Mesenchymal stem cell (in vitro differentiated cells and primary cell): Measurements from ENCODE around the gene NFXL1.
A peak's percentile ranks its signal among the peaks of the same experiment; 100 is the strongest.

ENCODE experiments used
- DNase-seq: peaks from one replicate; pipeline ENCODE4 v3.0.0-alpha.2; 2013
- H2AFZ ChIP-seq: one replicate; pipeline ENCODE4 v1.6.1; 2013; ENCODE audit warnings: low read depth, mild to moderate bottlenecking, control low read depth, inconsistent platforms, low read length, moderate library complexity
- H2AK5ac ChIP-seq: 2 replicates; pipeline ENCODE4 v1.6.1; 2013; ENCODE audit warnings: low read length, moderate library complexity, mild to moderate bottlenecking, inconsistent platforms; ENCODE audit not compliant: severe bottlenecking
- H2BK120ac ChIP-seq: one replicate; pipeline ENCODE4 v1.6.1; 2013; ENCODE audit warnings: low read depth, mild to moderate bottlenecking, inconsistent platforms, low read length, moderate library complexity
- H2BK12ac ChIP-seq, 2 experiments: one replicate each; pipeline ENCODE4 v1.6.1; 2013; ENCODE audit warnings: inconsistent platforms in 2 of 2, low read length in 2 of 2, mild to moderate bottlenecking in 2 of 2, moderate library complexity in 2 of 2, control low read depth in 1 of 2
- H2BK15ac ChIP-seq: one replicate; pipeline ENCODE4 v1.6.1; 2013; ENCODE audit warnings: mild to moderate bottlenecking, low read depth, inconsistent platforms; ENCODE audit not compliant: poor library complexity, severe bottlenecking
- H2BK5ac ChIP-seq: 2 replicates; pipeline ENCODE4 v1.6.1; 2013; ENCODE audit warnings: low read depth, mild to moderate bottlenecking, low read length, control low read depth, inconsistent platforms; ENCODE audit not compliant: poor library complexity, severe bottlenecking
- H3K14ac ChIP-seq, 2 experiments: one replicate each; pipeline ENCODE4 v1.6.1; 2013; ENCODE audit warnings: inconsistent platforms in 2 of 2, low read length in 2 of 2, control low read depth in 1 of 2, mild to moderate bottlenecking in 1 of 2, moderate library complexity in 1 of 2
- H3K18ac ChIP-seq, 2 experiments: one replicate each; pipeline ENCODE4 v1.6.1; 2013; ENCODE audit warnings: inconsistent platforms in 2 of 2, low read length in 2 of 2, control low read depth in 1 of 2, low read depth in 1 of 2, mild to moderate bottlenecking in 1 of 2
- H3K23ac ChIP-seq, 2 experiments: one replicate each; pipeline ENCODE4 v1.6.1; 2013; ENCODE audit warnings: inconsistent platforms in 2 of 2, low read length in 2 of 2, mild to moderate bottlenecking in 2 of 2, moderate library complexity in 2 of 2, control low read depth in 1 of 2
- H3K27ac ChIP-seq: 2 replicates; pipeline ENCODE4 v1.5.1; 2013; ENCODE audit warnings: mild to moderate bottlenecking, moderate library complexity, low read length, control low read depth, inconsistent platforms; ENCODE audit not compliant: poor library complexity, severe bottlenecking
- H3K27me3 ChIP-seq, 2 experiments: 2 replicates each; pipeline versions ENCODE4 v1.6.1 to v1.7.0; 2013; ENCODE audit warnings: low read length in 2 of 2, mild to moderate bottlenecking in 2 of 2, moderate library complexity in 2 of 2, control low read depth in 1 of 2, inconsistent platforms in 1 of 2; ENCODE audit not compliant: control insufficient read depth in 1 of 2, insufficient read depth in 1 of 2
- H3K36me3 ChIP-seq, 2 experiments: 2 replicates each; pipeline versions ENCODE4 v1.6.1 to v1.7.0; 2013; ENCODE audit warnings: low read length in 2 of 2, control low read depth in 1 of 2, inconsistent platforms in 1 of 2, low read depth in 1 of 2, mild to moderate bottlenecking in 1 of 2; ENCODE audit not compliant: insufficient read depth in 2 of 2, control insufficient read depth in 1 of 2
- H3K4ac ChIP-seq, 2 experiments: one replicate each; pipeline ENCODE4 v1.6.1; 2013; ENCODE audit warnings: inconsistent platforms in 2 of 2, low read length in 2 of 2, mild to moderate bottlenecking in 2 of 2, moderate library complexity in 2 of 2, control low read depth in 1 of 2, low read depth in 1 of 2
- H3K4me1 ChIP-seq: 2 replicates; pipeline ENCODE4 v1.6.1; 2013; ENCODE audit warnings: low read depth, low read length, control low read depth; ENCODE audit not compliant: control insufficient read depth, insufficient read depth
- H3K4me2 ChIP-seq: 2 replicates; pipeline ENCODE4 v1.6.1; 2013; ENCODE audit warnings: low read length, mild to moderate bottlenecking, inconsistent platforms; ENCODE audit not compliant: poor library complexity, severe bottlenecking
- H3K4me3 ChIP-seq, 2 experiments: 2 replicates each; pipeline versions ENCODE4 v1.5.1 to v1.7.0; 2013; ENCODE audit warnings: low read length in 2 of 2, mild to moderate bottlenecking in 2 of 2, control low read depth in 1 of 2, low read depth in 1 of 2; ENCODE audit not compliant: insufficient read depth in 1 of 2
- H3K79me1 ChIP-seq: replicated peaks from 2 replicates; pipeline ENCODE4 v1.6.1; 2013; ENCODE audit warnings: mild to moderate bottlenecking, control low read depth, low read length, inconsistent platforms; ENCODE audit not compliant: poor library complexity, severe bottlenecking
- H3K9ac ChIP-seq: 2 replicates; pipeline ENCODE4 v1.7.0; 2013; ENCODE audit warnings: mild to moderate bottlenecking, low read length, moderate library complexity
- H3K9me3 ChIP-seq: 2 replicates; pipeline ENCODE4 v1.7.0; 2013; ENCODE audit warnings: mild to moderate bottlenecking, low read length; ENCODE audit not compliant: control insufficient read depth
- H4K8ac ChIP-seq: one replicate; pipeline ENCODE4 v1.6.1; 2013; ENCODE audit warnings: inconsistent platforms, mild to moderate bottlenecking, low read length, moderate library complexity
- H4K91ac ChIP-seq: one replicate; pipeline ENCODE4 v1.6.1; 2013; ENCODE audit warnings: mild to moderate bottlenecking, low read length, inconsistent platforms
- WGBS: methylation state at CpG from one replicate; pipeline ENCODE4 v1.1.7; 2013; ENCODE audit warnings: mixed read lengths; 5-methylcytosine and 5-hydroxymethylcytosine counted together

Gene NFXL1

GRCh38 chr4:47913861-47914219 lies 543 bp downstream of the NFXL1 start:
- WGBS: under 1% methylated on average over 27 of the region's 29 CpGs
- no peaks in the 10 kb centered on the region for H3K27me3 ChIP-seq
- H2BK15ac ChIP-seq: peak overlapping the region; percentile 65
- H3K36me3 ChIP-seq: peaks cover 0 to 17% of the 10 kb centered on the region in 2 experiments
- H3K79me1 ChIP-seq: peaks cover 12% of the 10 kb centered on the region
- H4K8ac ChIP-seq: peak overlapping the region; percentile 97
- peak; percentile 26 for DNase-seq
- H2BK120ac ChIP-seq: no peak overlapping the region
- H3K9ac ChIP-seq: peak overlapping the region; percentile 94
- no peak overlapping the region for H2AK5ac ChIP-seq
- peak overlapping the region in 1 of 2 experiments; percentile 95 for H3K14ac ChIP-seq
- H3K9me3 ChIP-seq: no peaks in the 10 kb centered on the region
- peaks cover 2% of the 10 kb centered on the region for H3K4me1 ChIP-seq
- H2AFZ ChIP-seq: peak overlapping the region; percentile 91
- peak overlapping the region in 1 of 2 experiments; percentile 91 for H3K18ac ChIP-seq
- H3K23ac ChIP-seq: peak overlapping the region; percentile 25 to 90
- peak overlapping the region; percentile 87 to 90 for H3K4me3 ChIP-seq
- H2BK5ac ChIP-seq: no peak overlapping the region
- peak overlapping the region in 1 of 2 experiments; percentile 19 for H2BK12ac ChIP-seq
- peak overlapping the region; percentile 34 for H4K91ac ChIP-seq
- H3K4ac ChIP-seq: peak overlapping the region in 1 of 2 experiments; percentile 55
- peak overlapping the region; percentile 82 for H3K4me2 ChIP-seq
- H3K27ac ChIP-seq: peak overlapping the region; percentile 78

- DNase-seq: peak; percentile 26
- 0% methylated on average over 2 of the region's 4 CpGs for WGBS
- Histone ChIP-seq H3K79me1 (peaks cover 13% of the 10 kb centered on the region), H3K9me3 (no peaks in the 10 kb centered on the region), H2AFZ (no peak overlapping the region), H3K4me3 (peak overlapping the region in 1 of 2 experiments; percentile 90), H2BK15ac (no peak overlapping the region), H2BK12ac (no peak overlapping the region), H3K14ac (no peak overlapping the region), H3K27ac (no peak overlapping the region), H4K91ac (no peak overlapping the region), H2BK120ac (no peak overlapping the region), H3K9ac (peak overlapping the region; percentile 94), H3K23ac (no peak overlapping the region), H3K27me3 (no peaks in the 10 kb centered on the region), H3K36me3 (peaks cover 0 to 19% of the 10 kb centered on the region in 2 experiments), H3K4ac (no peak overlapping the region), H4K8ac (no peak overlapping the region), H2BK5ac (no peak overlapping the region), H2AK5ac (no peak overlapping the region), H3K4me2 (peak overlapping the region; percentile 82), H3K18ac (no peak overlapping the region), H3K4me1 (peaks cover 2% of the 10 kb centered on the region)
Observed at GRCh38 chr4:47913330-47913729, 1.1 kb downstream of the NFXL1 start.

GRCh38 chr4:47907089-47907646 lies 7.2 kb downstream of the NFXL1 start:
- no peak overlapping the region for H3K4me2 ChIP-seq
- H2BK15ac ChIP-seq: no peak overlapping the region
- H3K9ac ChIP-seq: no peak overlapping the region
- 50% methylated on average over 1 of the region's 1 CpG for WGBS
- no peak overlapping the region for H2BK12ac ChIP-seq
- peaks cover 21% of the 10 kb centered on the region for H3K79me1 ChIP-seq
- H3K4me1 ChIP-seq: no peaks in the 10 kb centered on the region
- no peak overlapping the region for H3K4me3 ChIP-seq
- no peak overlapping the region for H3K4ac ChIP-seq
- no peak overlapping the region for H3K23ac ChIP-seq
- H3K27me3 ChIP-seq: no peaks in the 10 kb centered on the region
- no peak overlapping the region for H4K91ac ChIP-seq
- no peak overlapping the region for H2BK5ac ChIP-seq
- H3K9me3 ChIP-seq: no peaks in the 10 kb centered on the region
- H3K36me3 ChIP-seq: peaks cover 0 to 66% of the 10 kb centered on the region in 2 experiments
- H4K8ac ChIP-seq: no peak overlapping the region
- no peak overlapping the region for H3K14ac ChIP-seq
- no peak for DNase-seq
- no peak overlapping the region for H2AFZ ChIP-seq
- no peak overlapping the region for H2AK5ac ChIP-seq
- H2BK120ac ChIP-seq: no peak overlapping the region
- H3K27ac ChIP-seq: no peak overlapping the region
- no peak overlapping the region for H3K18ac ChIP-seq

GRCh38 chr4:47899639-47900038 lies 14.7 kb downstream of the NFXL1 start:
- no peak overlapping the region for H4K91ac ChIP-seq
- no peak overlapping the region for H3K4ac ChIP-seq
- H2BK5ac ChIP-seq: no peak overlapping the region
- H3K4me2 ChIP-seq: no peak overlapping the region
- H3K4me1 ChIP-seq: no peaks in the 10 kb centered on the region
- no peak overlapping the region for H3K18ac ChIP-seq
- H2BK120ac ChIP-seq: no peak overlapping the region
- no peaks in the 10 kb centered on the region for H3K27me3 ChIP-seq
- H2AK5ac ChIP-seq: no peak overlapping the region
- H3K4me3 ChIP-seq: no peak overlapping the region
- H3K79me1 ChIP-seq: peaks cover 10% of the 10 kb centered on the region
- H3K27ac ChIP-seq: no peak overlapping the region
- no peak overlapping the region for H2BK12ac ChIP-seq
- H2BK15ac ChIP-seq: no peak overlapping the region
- DNase-seq: no peak
- no peak overlapping the region for H4K8ac ChIP-seq
- WGBS: no CpG with 5 or more reads among the region's 1 CpG
- no peak overlapping the region for H2AFZ ChIP-seq
- no peak overlapping the region for H3K23ac ChIP-seq
- peaks cover 8 to 87% of the 10 kb centered on the region in 2 experiments for H3K36me3 ChIP-seq
- no peak overlapping the region for H3K14ac ChIP-seq
- no peaks in the 10 kb centered on the region for H3K9me3 ChIP-seq
- no peak overlapping the region for H3K9ac ChIP-seq
